H1 (cell line): ENCODE data around the gene ACCS. TPM values are rescaled to one million over a fixed set of nuclear protein-coding genes. Genes with fewer than 3 reads are reported as not detected.

Experiments used
- CTCF ChIA-PET: fragments of 300-600 bp; sonication (Branson Sonifier 250); formaldehyde crosslinking; loops from one replicate; lab custom pipeline; 2021; ENCODE audit not compliant: partially characterized antibody; lab: Charles Lee
- POLR2A ChIA-PET: fragments of 300-600 bp; sonication (Branson Sonifier 250); formaldehyde crosslinking; loops from one replicate; lab custom pipeline; 2021; ENCODE audit warnings: inconsistent platforms; ENCODE audit not compliant: partially characterized antibody; lab: Charles Lee
- DNase-seq, 2 experiments: peaks; one replicate each; pipeline versions ENCODE4 v3.0.0 to v3.0.0-alpha.2; 2010 to 2022; ENCODE audit warnings: low spot score in 2 of 2, low read depth in 1 of 2, mixed read lengths in 1 of 2
- FAIRE-seq: peaks from 2 replicates; lab custom pipeline; 2011; peaks lifted over from hg19 to GRCh38; lab: Jason Lieb, UNC
- H2AFZ ChIP-seq: 2 replicates; pipeline ENCODE4 v1.8.1; 2012; ENCODE audit warnings: low read length, inconsistent platforms
- H2AK5ac ChIP-seq: 2 replicates; pipeline ENCODE4 v1.6.1; 2013; ENCODE audit warnings: low read depth, low read length
- H2BK120ac ChIP-seq: replicated peaks from 2 replicates; pipeline ENCODE3; 2013; ENCODE audit warnings: low read depth, low read length, inconsistent platforms
- H2BK12ac ChIP-seq: 2 replicates; pipeline ENCODE4 v1.6.1; 2013; ENCODE audit warnings: low read depth, low read length
- H2BK15ac ChIP-seq: 2 replicates; pipeline ENCODE4 v1.6.1; 2013; ENCODE audit warnings: low read length
- H2BK20ac ChIP-seq: 2 replicates; pipeline ENCODE4 v1.6.1; 2013; ENCODE audit warnings: low read length
- H2BK5ac ChIP-seq: 2 replicates; pipeline ENCODE4 v1.6.1; 2013; ENCODE audit warnings: low read depth, low read length
- H3K14ac ChIP-seq: 2 replicates; pipeline ENCODE4 v1.6.1; 2013; ENCODE audit warnings: inconsistent platforms; ENCODE audit not compliant: insufficient read length
- H3K18ac ChIP-seq: 2 replicates; pipeline ENCODE4 v1.6.1; 2013; ENCODE audit warnings: low read length; ENCODE audit errors: extremely low read depth
- H3K23ac ChIP-seq: 2 replicates; pipeline ENCODE4 v1.6.1; 2013; ENCODE audit warnings: inconsistent platforms; ENCODE audit not compliant: insufficient read length
- H3K23me2 ChIP-seq: 2 replicates; pipeline ENCODE4 v1.6.1; 2013; ENCODE audit warnings: low read depth, low read length
- H3K27ac ChIP-seq: 2 replicates; pipeline ENCODE4 v1.6.1; 2011; ENCODE audit warnings: low read depth, low read length, inconsistent platforms
- H3K27me3 ChIP-seq, 4 experiments: replicated peaks in 1 of 4; 1 replicate in 1 of 4; 2 replicates in 3 of 4; pipeline versions ENCODE4 v1.6.1 to v1.8.1; 2011 to 2013; ENCODE audit warnings: low read length in 3 of 4, mild to moderate bottlenecking in 3 of 4, inconsistent platforms in 2 of 4, mixed read lengths in 2 of 4, moderate library complexity in 1 of 4; ENCODE audit not compliant: control insufficient read depth in 3 of 4, insufficient read depth in 3 of 4; ENCODE audit errors: extremely low read depth in 1 of 4
- H3K36me3 ChIP-seq, 4 experiments: 2 replicates each; pipeline versions ENCODE4 v1.6.1 to v1.8.1; 2011 to 2013; ENCODE audit warnings: mild to moderate bottlenecking in 4 of 4, low read length in 3 of 4, moderate library complexity in 2 of 4, control low read depth in 1 of 4, inconsistent platforms in 1 of 4; ENCODE audit not compliant: insufficient read depth in 4 of 4, control insufficient read depth in 2 of 4
- H3K4ac ChIP-seq: replicated peaks from 2 replicates; pipeline ENCODE3; 2013; ENCODE audit warnings: low read length, low read depth, mixed read lengths, inconsistent platforms; ENCODE audit not compliant: insufficient read length
- H3K4me1 ChIP-seq, 4 experiments: replicated peaks in 1 of 4; 1 replicate in 1 of 4; 2 replicates in 3 of 4; pipeline versions ENCODE4 v1.6.1 to v1.8.1; 2011 to 2013; ENCODE audit warnings: low read length in 3 of 4, inconsistent platforms in 2 of 4, mixed read lengths in 1 of 4; ENCODE audit not compliant: insufficient read depth in 4 of 4, control insufficient read depth in 3 of 4
- H3K4me2 ChIP-seq, 2 experiments: 2 replicates each; pipeline versions ENCODE4 v1.6.1 to v1.8.1; 2011 to 2013; ENCODE audit warnings: low read depth in 2 of 2, low read length in 2 of 2, control low read depth in 1 of 2, inconsistent platforms in 1 of 2, mild to moderate bottlenecking in 1 of 2; ENCODE audit not compliant: insufficient read depth in 1 of 2
- H3K4me3 ChIP-seq, 4 experiments: fragments of 200-600, 300-600 bp in 1 of 4; sonication (generic), shearing (Covaris generic), sonication (Bioruptor Twin) in 1 of 4; 2 replicates each; pipeline versions ENCODE4 v1.5.1 to v1.8.1; 2011 to 2016; ENCODE audit warnings: low read length in 4 of 4, low read depth in 3 of 4, control low read depth in 2 of 4, inconsistent platforms in 2 of 4, mild to moderate bottlenecking in 2 of 4, mixed read lengths in 1 of 4, moderate library complexity in 1 of 4; ENCODE audit not compliant: insufficient read depth in 2 of 4; ENCODE audit errors: extremely low read depth in 1 of 4
- H3K56ac ChIP-seq: replicated peaks from 2 replicates; pipeline ENCODE3; 2013; ENCODE audit warnings: low read depth, mild to moderate bottlenecking, mixed read lengths, low read length, inconsistent platforms; ENCODE audit not compliant: insufficient read length
- H3K79me1 ChIP-seq: 2 replicates; pipeline ENCODE4 v1.6.1; 2013; ENCODE audit warnings: low read depth, low read length, control low read depth
- H3K79me2 ChIP-seq, 2 experiments: 2 replicates each; pipeline versions ENCODE4 v1.6.1 to v1.8.1; 2012 to 2013; ENCODE audit warnings: low read length in 2 of 2, mild to moderate bottlenecking in 2 of 2, inconsistent platforms in 1 of 2; ENCODE audit not compliant: insufficient read depth in 2 of 2, control insufficient read depth in 1 of 2
- H3K9ac ChIP-seq, 4 experiments: replicated peaks in 1 of 4; 1 replicate in 1 of 4; 2 replicates in 3 of 4; pipeline versions ENCODE4 v1.6.1 to v1.8.1; 2011 to 2013; ENCODE audit warnings: low read depth in 3 of 4, low read length in 3 of 4, control low read depth in 2 of 4, mild to moderate bottlenecking in 2 of 4, moderate library complexity in 2 of 4, inconsistent platforms in 1 of 4; ENCODE audit errors: extremely low read depth in 1 of 4
- H3K9me3 ChIP-seq, 2 experiments: 2 replicates each; pipeline versions ENCODE4 v1.6.1 to v1.8.1; 2012 to 2013; ENCODE audit warnings: mild to moderate bottlenecking in 2 of 2, moderate library complexity in 2 of 2, control low read depth in 1 of 2, inconsistent platforms in 1 of 2, low read depth in 1 of 2, low read length in 1 of 2, mixed read lengths in 1 of 2; ENCODE audit not compliant: insufficient read depth in 2 of 2
- H4K20me1 ChIP-seq, 2 experiments: replicated peaks in 1 of 2; 2 replicates each; pipeline versions ENCODE3 to v1.8.1; 2011 to 2013; ENCODE audit warnings: inconsistent platforms in 2 of 2, low read length in 2 of 2, mild to moderate bottlenecking in 1 of 2; ENCODE audit not compliant: insufficient read depth in 2 of 2, control insufficient read depth in 1 of 2
- H4K5ac ChIP-seq: 2 replicates; pipeline ENCODE4 v1.6.1; 2013; ENCODE audit warnings: low read length, low read depth, mixed read lengths, inconsistent platforms; ENCODE audit not compliant: insufficient read length
- H4K8ac ChIP-seq: 2 replicates; pipeline ENCODE4 v1.8.0; 2013; ENCODE audit warnings: mild to moderate bottlenecking, moderate library complexity, low read length, inconsistent platforms; ENCODE audit not compliant: insufficient read depth; ENCODE audit errors: extremely low read depth
- H4K91ac ChIP-seq: replicated peaks from 2 replicates; pipeline ENCODE3; 2013; ENCODE audit warnings: low read length, mixed read lengths, inconsistent platforms; ENCODE audit not compliant: insufficient read length
- ATF2 ChIP-seq: IDR thresholded peaks from 2 replicates; pipeline ENCODE4 v1.6.1; 2012; ENCODE audit warnings: low read length, inconsistent platforms
- BCL11A ChIP-seq, 2 experiments: IDR thresholded peaks; one replicate each; pipeline ENCODE4 v1.6.1; 2011; ENCODE audit warnings: low read depth in 2 of 2, low read length in 2 of 2, mild to moderate bottlenecking in 2 of 2
- EP300 ChIP-seq, 2 experiments: IDR thresholded peaks; 1 replicate in 1 of 2; 2 replicates in 1 of 2; pipeline ENCODE4 v1.6.1; 2011 to 2012; ENCODE audit warnings: low read depth in 2 of 2, low read length in 2 of 2, mild to moderate bottlenecking in 2 of 2, borderline replicate concordance in 1 of 2, inconsistent platforms in 1 of 2, moderate library complexity in 1 of 2
- KDM4A ChIP-seq: IDR thresholded peaks from one replicate; pipeline ENCODE4 v1.7.1; 2012; ENCODE audit warnings: low read depth, mild to moderate bottlenecking, moderate library complexity, low read length, inconsistent platforms; ENCODE audit not compliant: severe bottlenecking
- POLR2AphosphoS5 ChIP-seq: IDR thresholded peaks from 2 replicates; pipeline ENCODE4 v1.6.1; 2011; ENCODE audit warnings: low read depth, low read length
- POU5F1 ChIP-seq: IDR thresholded peaks from 2 replicates; pipeline ENCODE4 v1.6.1; 2011; ENCODE audit warnings: low read depth, mild to moderate bottlenecking, low read length, moderate library complexity
- SP4 ChIP-seq: IDR thresholded peaks from 2 replicates; pipeline ENCODE4 v1.6.1; 2012; ENCODE audit warnings: low read length, inconsistent platforms
- WGBS, 2 experiments: shearing (Covaris generic) in 1 of 2; methylation state at CpG; one replicate each; pipeline versions ENCODE4 v1.1.6 to v1.1.7; 2013 to 2015; ENCODE audit warnings: low lambda C conversion rate in 2 of 2, mixed read lengths in 2 of 2, inconsistent platforms in 1 of 2, low coverage in 1 of 2, missing lambda C conversion rate in 1 of 2; ENCODE audit not compliant: insufficient replicate concordance in 2 of 2, insufficient coverage in 1 of 2, insufficient read length in 1 of 2; ENCODE audit errors: extremely low coverage in 1 of 2, missing lambda C conversion rate in 1 of 2; 5-methylcytosine and 5-hydroxymethylcytosine counted together
- polyA plus RNA-seq, 7 experiments: library from polyadenylated mRNA; depleted of rRNA in 3 of 7; stranded (reverse) in 5 of 7; unstranded in 2 of 7; fragments of >200 nt in 5 of 7; fragments of 200-250 nt in 2 of 7; gene quantifications; 1 replicate in 5 of 7; 2 replicates in 1 of 7; 4 replicates in 1 of 7; pipeline versions ENCODE4 v1.2.1 to v1.2.3, GENCODE V29; 2011 to 2013; ENCODE audit warnings: missing spikeins in 2 of 7, mixed read lengths in 2 of 7
- total RNA-seq: library from RNA; stranded (reverse); fragmentation: NEBNext Ultra II Directional; extraction: Animal tissue kit (Norgen Biotek cat#: 25700); gene quantifications from 2 replicates; pipeline ENCODE4 v1.2.1, GENCODE V29; 2021

ACCS gene
- total and polyA plus RNA-seq, 2 of the 8 experiments (the other 6 are each of a cell fraction or from before 2014, with no cell fraction given): 6.0 to 8.0 TPM

- Histone ChIP-seq H3K27ac (no peak overlapping the region), H4K8ac (no peak overlapping the region), H3K4ac (no peak overlapping the region), H2AFZ (no peak overlapping the region), H2BK15ac (no peak overlapping the region), H3K79me2 (no peaks in the 10 kb centered on the region), H3K23ac (no peak overlapping the region), H3K56ac (no peak overlapping the region), H3K9me3 (no peaks in the 10 kb centered on the region), H4K5ac (no peak overlapping the region), H2BK12ac (no peak overlapping the region), H3K14ac (no peak overlapping the region), H3K4me3 (no peak overlapping the region), H2BK20ac (no peak overlapping the region), H3K23me2 (no peaks in the 10 kb centered on the region; the same call in 1 of the 2 replicates), H3K79me1 (no peaks in the 10 kb centered on the region), H3K9ac (no peak overlapping the region), H3K4me1 (no peaks in the 10 kb centered on the region), H3K27me3 (no peaks in the 10 kb centered on the region), H3K4me2 (no peak overlapping the region), H4K91ac (no peak overlapping the region), H2AK5ac (no peak overlapping the region), H3K18ac (no peak overlapping the region), H4K20me1 (no peaks in the 10 kb centered on the region), H2BK5ac (no peak overlapping the region), H2BK120ac (no peak overlapping the region), H3K36me3 (peaks cover 2 to 16% (median 5%) of the 10 kb centered on the region in 4 experiments; a peak in 5 of 8 replicates)
- CTCF ChIA-PET: interaction anchor here (0.7 to 4.5 kb wide), 6 partner anchors 9 to 409 kb away, joined by 3 to 28 read pairs (median 5); no protein-coding TSS in a partner anchor
- DNase-seq: no peak
- WGBS, 2 experiments: 86% methylated on average over 6 of the region's 6 CpGs; no CpG with 5 or more reads in 1 of the 2 experiments
- POLR2A ChIA-PET: interaction anchor here (1.1 kb wide), 1 partner anchor 39 kb away, joined by 3 read pairs; no protein-coding TSS in a partner anchor
- FAIRE-seq: no peak
- TF ChIP-seq SP4 (no peak), ATF2 (no peak), KDM4A (no peak), EP300 (IDR thresholded peaks at IDR 0.05; ENCODE audit: borderline replicate concordance in 1 of 2, low read depth in 2 of 2, low read length in 2 of 2) (no peak), POU5F1 (no peak), BCL11A (IDR thresholded peaks at IDR 0.05; ENCODE audit: low read depth in 2 of 2, low read length in 2 of 2) (no peak), POLR2AphosphoS5 (no peak)
Measured at GRCh38 chr11:44130751-44131150, 64.7 kb downstream of the ACCS start.
